Stimulated activated CD4-positive, alpha-beta T cell treated with anti-CD3 and anti-CD28 coated beads, Interleukin-15, amount 100 ng/mL, for 24 hours (primary cell): ENCODE results near the gene SCN3A.

Experiments used
- DNase-seq: peaks from one replicate; pipeline ENCODE4 v3.0.0-alpha.2; 2020

Gene SCN3A

DNA sequence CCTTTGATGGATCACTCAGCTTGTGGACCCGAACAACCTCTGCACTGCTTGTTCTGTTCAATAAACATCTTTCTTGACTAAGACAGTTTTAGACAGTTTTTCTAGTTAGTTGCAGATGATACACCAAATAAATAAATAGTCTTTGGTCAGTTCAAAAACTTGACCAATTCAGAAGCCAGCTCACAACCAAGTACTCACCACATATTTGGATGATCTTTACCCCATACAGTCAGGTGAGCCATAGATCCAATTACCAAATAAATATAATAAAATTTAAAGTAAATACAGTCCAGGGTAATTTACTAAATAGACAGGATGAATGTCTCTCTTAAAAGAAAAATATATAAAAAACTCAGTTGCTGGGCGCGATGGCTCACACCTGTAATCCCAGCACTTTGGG is 18.2 kb downstream of the SCN3A start:
- DNase-seq = no peak

DNA sequence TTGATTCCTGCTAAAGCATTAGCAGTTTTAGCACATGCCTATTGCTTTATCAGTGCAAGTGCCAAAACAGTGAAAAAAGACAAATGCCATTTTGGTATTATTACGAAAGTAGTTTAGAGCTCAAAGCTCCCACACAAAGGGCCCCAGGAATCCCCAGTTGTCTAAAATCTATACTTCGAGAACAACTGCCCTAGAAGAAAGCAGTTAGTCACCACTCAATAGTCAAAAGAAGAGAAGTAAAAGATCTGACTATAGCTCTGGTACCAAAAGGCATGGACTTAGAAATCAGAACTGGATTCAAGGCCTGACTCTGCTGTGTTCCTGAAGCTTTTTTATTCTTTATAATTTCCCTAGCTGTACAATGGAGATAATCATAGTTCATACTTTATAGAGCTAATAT is 21.8 kb downstream of the SCN3A start:
- no peak for DNase-seq

DNA sequence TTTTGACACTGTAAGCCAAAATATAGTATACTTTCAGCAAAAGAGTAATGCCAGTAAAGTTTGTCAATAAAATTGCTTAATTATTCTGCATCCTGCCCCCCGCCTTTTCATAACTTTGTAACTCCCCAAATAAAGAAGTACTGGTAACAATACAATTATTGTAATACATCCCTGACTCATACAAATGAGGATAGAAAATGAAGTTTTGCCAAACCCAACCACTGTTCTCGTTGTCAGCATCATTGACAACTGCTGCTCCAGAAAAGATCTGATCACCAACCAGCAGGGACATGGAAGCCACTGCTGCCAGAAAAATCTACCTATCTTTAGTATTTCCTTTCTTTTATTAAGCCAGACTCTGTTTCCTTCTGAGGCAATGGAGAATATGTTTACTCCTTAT is 27.1 kb downstream of the SCN3A start:
- no peak for DNase-seq

DNA sequence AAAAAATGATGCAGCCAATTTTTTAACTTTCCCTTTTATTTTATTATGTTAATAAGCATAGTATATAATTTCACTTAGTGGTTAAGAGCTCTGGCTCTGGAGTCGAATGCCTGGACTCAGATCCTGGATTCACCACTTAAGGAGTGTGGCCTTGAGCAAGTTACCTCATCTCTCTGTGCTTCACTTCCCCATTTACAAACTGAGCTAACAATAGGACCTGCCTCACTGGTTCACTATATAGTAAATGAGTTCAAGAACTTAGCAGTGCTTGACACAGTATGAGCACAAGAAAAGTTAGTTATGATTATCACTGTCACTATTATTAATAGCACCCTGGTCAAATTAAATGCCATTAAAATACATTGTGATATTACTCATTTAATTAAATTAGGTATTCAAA is 30.6 kb downstream of the SCN3A start:
- no peak for DNase-seq

DNA sequence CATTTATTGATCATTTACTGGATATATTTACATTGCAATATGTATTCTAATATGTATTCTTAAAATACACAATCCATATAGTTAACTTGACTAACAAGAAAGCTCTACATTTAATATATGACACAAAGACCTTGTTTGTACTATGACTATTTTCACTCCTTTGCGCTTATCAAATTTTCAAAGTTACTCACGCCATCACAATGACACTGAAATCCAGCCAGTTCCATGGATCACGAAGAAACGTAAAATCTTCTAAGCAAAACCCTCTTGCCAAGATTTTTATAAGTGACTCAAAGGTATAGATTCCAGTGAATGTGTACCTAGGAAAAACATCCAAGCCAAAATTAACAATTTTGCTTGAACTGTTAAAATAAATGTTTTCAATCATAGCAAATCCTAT is 39.6 kb downstream of the SCN3A start:
- no peak for DNase-seq

DNA sequence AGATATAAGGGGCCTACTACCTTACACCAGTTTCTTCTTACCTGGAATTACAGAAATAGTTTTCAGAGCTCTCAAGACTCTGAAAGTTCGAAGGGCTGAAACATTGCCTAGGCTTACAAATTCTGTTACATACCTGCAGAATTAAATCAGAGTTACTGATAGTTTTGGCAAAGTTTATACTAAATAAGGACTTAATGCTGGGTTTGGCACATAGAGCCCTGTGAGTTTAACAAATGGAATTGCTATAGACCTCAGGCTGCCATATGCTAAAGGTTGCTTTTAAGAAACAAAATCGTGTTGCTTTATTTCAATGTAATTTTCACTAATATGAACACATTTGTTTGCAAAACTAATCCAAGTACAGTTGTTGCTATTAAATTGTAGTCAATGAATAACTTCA is 40.1 kb downstream of the SCN3A start:
- no peak for DNase-seq

DNA sequence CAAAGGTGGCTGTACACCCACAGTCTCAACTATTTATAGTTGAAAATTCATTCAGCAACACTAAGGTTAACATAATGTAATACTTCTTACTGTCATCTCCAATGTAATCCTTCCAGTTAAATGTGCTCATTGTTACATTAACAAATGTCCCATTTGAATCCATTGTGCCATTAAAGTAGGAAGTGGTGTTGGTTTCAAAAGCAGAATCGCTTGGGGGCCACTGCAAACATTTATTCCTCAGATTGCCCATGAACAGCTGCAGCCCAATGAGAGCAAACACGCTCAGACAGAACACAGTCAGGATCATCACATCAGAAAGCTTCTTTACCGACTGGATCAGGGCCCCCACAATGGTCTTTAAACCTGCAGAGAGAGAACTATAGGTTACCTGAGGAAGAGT is 41.4 kb downstream of the SCN3A start:
- DNase-seq = no peak

DNA sequence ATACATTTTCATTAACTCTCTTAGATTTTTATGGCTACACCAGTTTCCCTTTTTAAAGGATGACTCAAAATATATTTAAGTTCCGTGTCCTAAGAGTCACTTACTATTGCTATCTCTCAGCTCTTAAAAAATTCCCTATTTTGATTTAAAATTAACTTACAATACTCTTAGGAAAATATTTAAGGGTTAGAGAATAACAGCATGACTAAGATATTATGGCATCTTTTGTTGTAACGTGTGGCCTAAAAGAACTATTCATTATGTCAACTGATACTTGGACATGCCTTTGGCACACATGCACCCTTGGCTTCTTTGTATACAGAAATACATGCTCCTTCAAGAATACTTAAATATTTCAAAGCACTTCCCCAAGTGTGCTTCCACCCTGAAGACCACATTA is 42.3 kb downstream of the SCN3A start:
- no peak for DNase-seq

DNA sequence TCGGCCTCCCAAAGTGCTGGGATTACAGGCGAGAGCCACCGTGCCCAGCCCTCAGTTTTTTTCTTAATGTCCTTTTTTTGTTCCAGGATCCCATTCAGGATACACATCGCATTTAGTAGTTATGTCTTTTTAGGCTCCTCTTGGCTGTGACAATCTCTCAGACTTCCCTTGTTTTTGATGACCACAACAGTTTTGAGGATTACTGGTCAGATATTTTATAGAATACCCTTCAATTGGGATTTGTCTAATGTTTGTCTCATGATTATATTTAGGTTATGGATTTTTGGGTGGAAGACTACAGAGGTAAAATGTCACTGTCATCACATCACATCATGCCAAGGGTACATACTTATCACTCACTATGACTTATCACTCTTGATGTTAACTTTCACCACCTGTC is 46.7 kb downstream of the SCN3A start:
- no peak for DNase-seq

DNA sequence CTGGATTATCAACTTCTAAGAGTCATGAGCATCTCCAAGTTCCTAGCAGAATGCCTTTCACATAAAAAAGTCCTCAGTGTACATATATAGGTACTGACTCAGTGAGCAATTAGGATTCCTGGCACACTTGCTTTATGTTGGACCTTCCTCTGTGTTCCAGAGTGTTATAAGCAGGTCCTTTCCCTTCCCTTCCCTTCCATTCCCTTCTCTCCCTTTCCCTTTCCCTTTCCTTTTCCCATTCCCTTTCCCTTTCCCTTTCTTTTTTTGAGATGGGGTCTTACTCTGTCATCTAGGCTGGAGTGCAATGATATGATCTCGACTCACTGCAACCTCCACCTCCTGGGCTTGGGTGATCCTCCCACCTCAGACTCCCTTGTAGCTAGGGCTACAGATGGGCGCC is 48.7 kb downstream of the SCN3A start:
- DNase-seq = no peak

DNA sequence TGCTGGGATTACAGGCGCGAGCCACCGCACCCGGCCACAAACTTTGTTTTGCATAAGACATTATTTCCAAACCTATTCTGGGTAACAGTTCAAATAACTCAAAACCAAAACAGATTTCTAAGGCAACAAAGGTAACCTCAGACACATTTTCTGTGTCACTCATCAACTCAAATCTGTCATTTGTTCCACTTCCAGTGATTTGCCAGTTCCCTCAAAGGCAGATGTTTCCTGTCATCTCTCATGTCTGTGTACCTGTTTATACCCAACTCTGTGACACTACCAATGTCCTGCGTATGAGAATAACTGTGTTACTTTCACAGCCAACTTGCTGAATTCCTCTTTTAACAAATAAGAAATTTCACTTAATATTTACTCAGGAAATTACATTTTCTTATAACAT is 54.4 kb downstream of the SCN3A start:
- DNase-seq = no peak

DNA sequence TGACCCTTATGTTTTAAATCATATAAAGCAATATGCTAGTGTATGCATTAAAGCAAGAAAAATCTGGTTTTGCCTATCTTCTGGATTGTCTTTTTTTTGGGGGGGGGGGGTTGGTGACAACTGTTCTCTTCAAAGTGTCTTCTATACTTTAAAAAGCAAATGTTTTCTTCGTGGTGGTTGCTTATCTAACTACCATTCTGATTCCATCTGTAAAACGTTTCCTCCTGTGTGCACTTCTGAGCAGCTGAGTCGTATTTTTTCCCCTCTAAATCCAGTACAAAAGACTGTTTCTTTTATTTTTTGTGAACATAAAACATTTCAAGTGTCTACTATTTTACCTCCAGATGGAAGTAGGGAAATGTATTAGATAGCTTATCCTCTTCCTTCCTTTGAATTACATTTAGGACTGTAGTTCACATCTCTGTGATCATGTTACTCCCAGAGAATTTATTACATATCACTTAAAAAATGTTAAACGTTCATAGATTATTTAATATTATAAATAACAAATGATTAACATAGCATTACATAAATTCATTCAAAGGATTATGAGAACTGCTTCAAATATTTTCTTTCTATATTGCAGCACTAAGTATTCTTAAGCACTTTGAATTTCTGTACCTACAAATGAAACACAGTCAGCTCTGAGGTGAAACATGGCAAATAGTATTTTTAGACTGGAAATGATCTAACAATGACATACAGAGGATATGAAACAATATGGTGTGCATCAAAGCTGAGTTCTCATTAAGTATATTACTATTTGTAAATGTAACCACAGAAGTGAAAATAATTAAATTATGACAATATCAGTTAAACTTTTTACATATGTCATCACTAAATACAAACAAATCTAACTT is 56.4 kb downstream of the SCN3A start:
- DNase-seq = no peak

DNA sequence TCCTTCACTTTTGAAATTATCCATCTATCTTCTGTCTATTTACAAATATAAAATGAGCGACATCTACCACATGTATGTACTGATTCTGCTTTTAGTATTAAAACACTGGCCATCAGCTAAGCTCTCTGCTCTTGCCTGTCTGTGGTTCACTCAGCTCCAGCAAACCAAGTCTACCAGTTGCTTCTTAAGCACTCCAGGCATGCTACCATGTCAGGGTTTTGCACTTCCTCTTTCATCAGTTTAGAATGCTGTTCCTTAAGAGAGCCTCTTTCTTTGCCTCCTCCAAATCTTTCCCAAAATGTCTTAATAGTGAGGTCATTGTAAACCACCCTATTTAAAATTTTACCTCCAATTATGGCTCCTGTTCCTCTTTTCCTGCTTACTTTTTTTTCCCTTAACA is 59.5 kb downstream of the SCN3A start:
- DNase-seq = no peak

DNA sequence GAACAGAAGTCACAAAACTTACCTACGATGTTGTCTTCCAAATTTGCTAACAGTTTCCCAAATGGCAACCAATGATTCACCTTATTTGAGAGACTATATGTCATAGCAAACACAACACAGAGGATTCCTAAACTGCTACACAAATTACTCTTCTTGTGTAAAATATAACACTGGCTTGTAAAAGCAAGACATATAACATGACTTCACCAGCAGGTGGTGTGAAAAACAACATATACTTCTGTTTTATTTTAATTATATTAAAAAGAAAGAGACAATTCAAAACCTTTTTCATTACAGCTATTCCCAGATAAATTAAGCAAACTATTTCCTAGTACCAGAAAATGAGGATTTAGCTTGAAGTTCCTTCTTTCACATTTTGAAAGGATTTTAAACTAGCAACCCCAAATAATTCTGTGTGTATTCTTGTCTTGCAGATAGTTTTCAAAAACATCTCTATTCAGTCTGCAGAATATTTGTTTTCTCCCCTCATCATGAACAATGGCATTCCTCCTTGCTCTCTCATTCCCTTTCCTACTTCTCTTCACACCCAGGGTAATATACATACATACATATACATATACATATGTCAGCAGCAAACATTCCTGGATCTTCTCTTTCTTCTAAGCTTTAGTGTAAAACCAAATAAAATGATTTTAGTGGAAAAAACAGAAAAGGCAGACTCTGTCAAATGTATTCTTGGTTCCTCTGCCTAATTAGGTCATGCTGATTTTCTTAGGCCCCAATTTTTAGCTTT is 62.1 kb downstream of the SCN3A start:
- no peak for DNase-seq

DNA sequence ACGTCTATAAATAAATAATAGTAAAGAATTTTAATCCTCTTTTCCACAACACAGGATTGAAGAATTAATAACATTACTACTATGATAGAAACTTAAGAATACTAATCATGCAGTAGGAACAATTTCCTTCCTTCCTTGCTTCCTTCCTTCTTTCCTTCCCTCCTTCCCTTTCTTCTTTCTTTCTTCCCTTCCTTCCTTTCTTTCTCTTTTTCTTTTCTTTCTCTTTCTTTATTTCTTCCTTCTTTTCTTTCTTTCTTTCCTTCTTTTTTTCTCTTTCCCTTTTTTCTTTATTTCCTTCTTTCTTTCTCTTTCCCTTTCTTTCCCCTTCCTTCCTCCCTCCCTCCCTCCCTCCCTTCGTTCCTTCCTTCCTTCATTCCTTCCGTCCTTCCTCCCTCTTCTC is 77.6 kb downstream of the SCN3A start:
- no peak for DNase-seq

DNA sequence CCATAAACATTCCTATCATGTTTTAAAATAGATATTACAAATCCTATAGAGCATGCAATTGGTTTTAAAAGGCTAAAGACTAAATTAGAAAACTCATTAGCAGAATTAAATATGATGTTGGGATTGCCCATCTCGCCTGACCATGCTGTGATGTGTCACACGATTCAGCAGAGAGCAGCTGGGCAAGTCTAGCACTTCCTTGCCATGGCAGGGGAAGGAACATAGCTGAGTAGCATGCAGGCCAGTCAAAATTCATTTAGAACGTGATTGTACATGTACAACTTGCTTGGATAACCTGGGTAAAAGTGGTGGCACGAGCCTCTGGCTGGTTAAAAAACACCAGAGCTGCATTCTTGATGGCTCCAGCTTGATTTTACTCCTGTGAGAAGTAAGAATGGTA is 81.3 kb downstream of the SCN3A start:
- no peak for DNase-seq

DNA sequence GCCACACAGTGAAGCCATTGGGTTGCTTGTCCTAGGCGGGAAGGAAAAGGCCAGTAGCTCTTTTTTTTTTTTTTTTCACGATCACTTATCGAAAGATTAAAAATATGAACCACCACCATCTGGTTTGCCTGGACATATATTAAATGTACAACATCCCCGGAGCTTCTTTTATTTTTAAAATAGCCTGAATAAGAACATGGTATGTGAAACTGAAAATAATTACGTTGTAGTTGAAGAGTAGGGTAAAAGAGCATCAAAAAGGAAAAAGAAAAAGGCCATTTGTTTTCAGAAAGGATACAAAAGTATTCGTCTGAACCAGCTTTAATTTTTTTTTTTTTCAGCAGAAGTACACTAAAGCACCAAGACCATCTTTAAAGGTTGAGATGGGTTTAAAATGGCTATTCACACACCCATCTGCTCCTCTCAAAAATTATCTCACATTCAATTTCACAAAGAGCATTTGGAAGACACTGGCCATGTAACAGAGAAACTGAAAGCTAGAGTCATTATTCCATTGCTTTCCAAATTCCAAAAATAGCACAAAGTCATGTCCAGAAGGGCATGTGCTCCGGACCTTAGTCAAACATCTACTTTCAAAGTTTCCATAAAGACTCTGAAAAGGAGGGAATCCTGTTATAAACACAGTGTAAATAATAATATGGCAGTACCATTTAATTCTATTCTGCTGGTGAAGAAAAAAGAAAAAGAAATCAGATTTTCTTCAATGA is 82.9 kb downstream of the SCN3A start:
- DNase-seq = no peak

DNA sequence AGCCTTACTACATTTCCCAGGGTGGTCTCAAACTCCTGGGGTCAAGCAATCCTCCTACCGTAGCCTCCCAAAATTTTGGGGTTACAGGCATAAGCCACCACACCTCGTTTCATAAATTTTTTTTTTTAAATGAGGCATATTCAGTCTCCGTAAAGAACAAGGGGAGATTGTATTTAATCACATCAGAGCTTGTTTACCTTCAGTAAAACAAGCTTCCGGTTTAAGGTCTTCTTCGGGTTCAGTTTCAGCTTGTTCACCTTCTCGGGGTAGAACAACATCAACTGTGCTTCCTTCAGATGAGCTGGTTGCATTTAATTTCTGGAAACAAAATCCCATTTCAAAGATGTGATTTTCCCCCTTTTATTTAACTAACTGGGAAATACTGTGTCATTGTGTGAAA is 88.6 kb downstream of the SCN3A start:
- no peak for DNase-seq

DNA sequence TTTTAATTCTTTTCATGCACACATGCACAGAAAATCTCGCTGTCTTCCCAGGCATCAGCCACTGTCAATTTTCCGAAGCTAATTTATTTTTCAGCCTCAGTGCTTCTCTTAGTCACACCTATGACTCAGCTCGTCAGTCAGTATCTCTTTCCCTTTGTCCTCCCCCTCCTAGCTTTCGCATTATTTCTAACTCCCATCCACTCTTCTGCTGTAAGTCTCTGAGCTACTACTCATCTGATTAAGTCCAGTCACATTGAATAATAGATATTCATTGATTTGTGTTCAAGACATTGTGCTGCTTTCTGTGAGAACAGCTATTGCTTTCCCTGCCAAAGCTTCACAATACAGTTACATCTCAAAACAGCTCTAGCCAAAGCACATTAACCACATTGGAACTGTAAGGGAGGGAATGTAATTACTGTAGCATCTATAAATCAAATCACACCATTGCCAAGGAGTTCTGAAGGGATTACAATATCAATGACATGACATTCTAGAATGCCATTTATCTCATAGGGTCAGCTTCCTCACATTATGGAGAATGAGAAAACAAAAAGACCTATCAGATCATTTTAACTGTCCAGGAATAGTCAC is 89.4 kb downstream of the SCN3A start:
- no peak for DNase-seq

DNA sequence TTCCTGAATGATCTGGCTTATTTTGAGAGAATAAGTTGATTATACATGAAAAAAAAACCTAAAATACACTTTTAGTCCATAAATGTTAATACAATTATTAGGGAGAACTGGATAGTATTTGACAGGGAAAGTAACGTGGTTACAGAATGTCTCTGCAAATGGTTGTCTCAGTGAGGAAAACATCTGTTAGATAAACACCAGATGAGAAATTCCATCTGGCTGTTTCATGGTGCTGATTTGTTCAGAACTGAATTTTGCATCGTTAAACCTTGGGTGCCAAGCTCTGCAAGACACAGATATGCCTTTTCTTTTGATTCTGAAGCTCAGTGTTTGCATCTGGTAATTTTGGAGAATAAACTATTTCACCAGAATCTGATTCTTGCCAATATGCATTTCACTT is 90.4 kb downstream of the SCN3A start:
- DNase-seq = no peak

DNA sequence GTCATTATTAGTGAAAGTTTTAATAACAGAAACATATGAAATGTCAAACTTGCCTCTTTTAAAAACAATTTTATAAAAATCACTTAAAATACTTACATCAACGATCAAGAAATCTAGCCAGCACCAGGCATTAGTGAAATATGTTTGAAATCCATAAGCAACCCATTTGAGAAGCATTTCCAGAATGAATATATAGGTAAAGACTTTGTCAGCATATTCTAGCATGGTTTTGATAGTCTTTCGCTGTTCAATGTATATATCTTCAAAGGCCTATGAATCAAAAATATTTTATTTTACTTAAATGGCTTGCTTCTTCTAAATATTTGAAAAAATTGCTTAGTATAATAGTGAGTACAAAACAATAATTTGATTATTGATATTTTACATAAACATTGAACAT is 91.1 kb downstream of the SCN3A start:
- DNase-seq = no peak

DNA sequence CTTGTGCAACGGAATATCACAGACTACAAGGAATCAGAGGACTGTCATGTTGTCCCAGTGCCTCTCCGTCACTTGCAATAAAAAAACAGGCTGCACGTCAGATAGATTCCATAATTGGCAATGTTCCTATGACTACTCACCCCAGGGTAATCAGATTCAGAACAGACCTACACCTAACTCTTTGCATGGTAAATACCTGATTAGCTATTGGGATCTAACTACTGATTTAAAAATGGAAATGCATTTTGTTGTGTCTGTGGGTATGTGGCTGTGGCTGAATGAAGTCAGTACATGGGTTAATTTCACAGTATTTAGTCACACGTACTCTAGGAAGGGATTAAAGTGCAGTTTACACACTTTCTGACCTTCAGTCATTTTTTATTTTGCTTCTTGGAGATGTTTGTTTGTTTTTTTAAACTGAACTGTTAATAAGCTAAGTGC is 91.7 kb downstream of the SCN3A start:
- no peak for DNase-seq

DNA sequence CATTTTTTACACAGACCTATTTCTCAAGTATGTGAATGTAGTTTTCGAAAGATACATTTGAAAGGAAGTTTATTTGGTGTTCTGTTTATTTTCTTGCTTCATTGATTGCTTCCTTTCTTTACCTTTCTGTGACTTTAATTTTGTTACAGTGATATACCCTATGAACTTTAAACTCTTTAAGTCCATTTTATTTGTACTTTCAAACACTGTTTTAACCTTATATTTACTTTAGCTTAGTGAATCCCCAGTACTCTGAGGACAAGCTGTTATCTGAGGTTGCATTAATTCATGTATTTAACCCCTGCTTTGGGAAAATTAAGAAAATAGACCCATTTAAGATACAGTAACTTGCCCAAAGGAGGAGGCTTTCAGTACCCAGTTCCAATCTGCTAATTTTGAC is 93.5 kb downstream of the SCN3A start:
- DNase-seq = no peak
